ENCODE measurements around the gene RNU5D-1.
A peak's percentile ranks its signal among the peaks of the same experiment; 100 is the strongest.

RNU5D-1 gene

DNA sequence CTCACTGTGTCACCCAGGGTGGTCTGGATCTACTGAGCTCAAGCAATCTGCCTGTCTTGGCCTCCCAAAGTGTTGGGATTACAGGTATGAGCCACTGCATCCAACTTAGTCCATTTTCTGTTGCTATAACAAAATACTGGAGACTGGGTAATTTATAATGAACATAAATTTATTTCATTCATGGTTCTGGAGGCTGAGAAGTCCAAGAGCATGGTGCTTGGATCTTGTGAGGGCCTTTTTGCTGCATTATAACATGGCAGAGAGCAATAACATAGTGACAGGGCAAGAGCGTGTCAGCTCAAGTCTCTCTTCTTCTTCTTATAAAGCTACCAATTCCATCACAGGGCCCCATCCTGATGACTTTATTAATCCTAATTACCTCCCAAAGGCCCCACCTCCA, 5.0 kb upstream of the RNU5D-1 start:
- DNase-seq (ENCODE audit: low read depth) = no peak
- TF ChIP-seq POLR2A (IDR thresholded peaks at IDR 0.05; ENCODE audit: extremely low read depth, insufficient read length) = no peak
- TF ChIP-seq, protein P1, sequence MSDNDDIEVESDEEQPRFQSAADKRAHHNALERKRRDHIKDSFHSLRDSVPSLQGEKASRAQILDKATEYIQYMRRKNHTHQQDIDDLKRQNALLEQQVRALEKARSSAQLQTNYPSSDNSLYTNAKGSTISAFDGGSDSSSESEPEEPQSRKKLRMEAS (IDR thresholded peaks at IDR 0.05; ENCODE audit: low read depth, low read length) = no peak
- TF ChIP-seq, protein P2, sequence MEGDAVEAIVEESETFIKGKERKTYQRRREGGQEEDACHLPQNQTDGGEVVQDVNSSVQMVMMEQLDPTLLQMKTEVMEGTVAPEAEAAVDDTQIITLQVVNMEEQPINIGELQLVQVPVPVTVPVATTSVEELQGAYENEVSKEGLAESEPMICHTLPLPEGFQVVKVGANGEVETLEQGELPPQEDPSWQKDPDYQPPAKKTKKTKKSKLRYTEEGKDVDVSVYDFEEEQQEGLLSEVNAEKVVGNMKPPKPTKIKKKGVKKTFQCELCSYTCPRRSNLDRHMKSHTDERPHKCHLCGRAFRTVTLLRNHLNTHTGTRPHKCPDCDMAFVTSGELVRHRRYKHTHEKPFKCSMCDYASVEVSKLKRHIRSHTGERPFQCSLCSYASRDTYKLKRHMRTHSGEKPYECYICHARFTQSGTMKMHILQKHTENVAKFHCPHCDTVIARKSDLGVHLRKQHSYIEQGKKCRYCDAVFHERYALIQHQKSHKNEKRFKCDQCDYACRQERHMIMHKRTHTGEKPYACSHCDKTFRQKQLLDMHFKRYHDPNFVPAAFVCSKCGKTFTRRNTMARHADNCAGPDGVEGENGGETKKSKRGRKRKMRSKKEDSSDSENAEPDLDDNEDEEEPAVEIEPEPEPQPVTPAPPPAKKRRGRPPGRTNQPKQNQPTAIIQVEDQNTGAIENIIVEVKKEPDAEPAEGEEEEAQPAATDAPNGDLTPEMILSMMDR (IDR thresholded peaks at IDR 0.05; ENCODE audit: low read depth, low read length) = no peak
- no peak for TF ChIP-seq MYC (IDR thresholded peaks at IDR 0.05; ENCODE audit: low read depth, low read length)
- H3K4me3 ChIP-seq (ENCODE audit: low read depth, low read length) = no peak overlapping the region

- no peak for DNase-seq (ENCODE audit: low read depth)
- TF ChIP-seq, protein P1 (IDR thresholded peaks at IDR 0.05; ENCODE audit: low read depth, low read length) = no peak
- TF ChIP-seq, protein P2 (IDR thresholded peaks at IDR 0.05; ENCODE audit: low read depth, low read length) = no peak
- no peak for TF ChIP-seq POLR2A (IDR thresholded peaks at IDR 0.05; ENCODE audit: extremely low read depth, insufficient read length)
- no peak for TF ChIP-seq MYC (IDR thresholded peaks at IDR 0.05; ENCODE audit: low read depth, low read length)
These were observed 2.8 kb upstream of the RNU5D-1 start for GRCh38 chr1:44733784-44734183.

DNA sequence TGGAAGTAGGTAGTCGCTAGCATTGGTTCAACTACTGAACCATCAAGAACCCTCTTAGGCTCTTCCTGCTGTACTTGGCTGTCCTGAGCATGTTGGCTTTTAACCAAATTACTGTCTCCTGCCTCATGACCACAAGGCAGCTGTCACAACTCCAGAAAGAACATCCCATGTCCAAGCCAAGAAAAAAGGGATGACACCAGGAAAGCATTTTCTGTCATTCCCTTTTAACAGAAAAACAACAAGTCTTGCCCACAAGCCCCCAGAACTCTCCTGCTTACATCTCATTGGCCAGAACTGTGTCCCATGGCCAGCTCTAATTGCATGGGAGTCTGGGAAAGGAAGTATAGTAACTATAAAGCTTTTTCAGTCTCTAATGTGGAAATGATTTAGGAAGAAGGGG, 2.4 kb upstream of the RNU5D-1 start:
- no peak overlapping the region for H3K4me3 ChIP-seq (ENCODE audit: low read depth, low read length)
- DNase-seq (ENCODE audit: low read depth) = no peak
- TF ChIP-seq, protein P2 (IDR thresholded peaks at IDR 0.05; ENCODE audit: low read depth, low read length) = no peak
- TF ChIP-seq, protein P1 (IDR thresholded peaks at IDR 0.05; ENCODE audit: low read depth, low read length) = no peak
- TF ChIP-seq POLR2A (IDR thresholded peaks at IDR 0.05; ENCODE audit: extremely low read depth, insufficient read length) = no peak
- TF ChIP-seq MYC (IDR thresholded peaks at IDR 0.05; ENCODE audit: low read depth, low read length) = no peak

More at GRCh38 chr1:44733784-44734183, 2.8 kb upstream of the RNU5D-1 start:
- no peak overlapping the region for H3K4me3 ChIP-seq (ENCODE audit: low read depth, low read length)

GRCh38 chr1:44724955-44725698, 5.8 kb downstream of the RNU5D-1 start:
- H3K4me3 ChIP-seq (ENCODE audit: low read depth, low read length) = peak overlapping the region; percentile 65
- TF ChIP-seq, protein P1 (IDR thresholded peaks at IDR 0.05; ENCODE audit: low read depth, low read length) = no peak
- TF ChIP-seq MYC (IDR thresholded peaks at IDR 0.05; ENCODE audit: low read depth, low read length) = no peak
- no peak for TF ChIP-seq POLR2A (IDR thresholded peaks at IDR 0.05; ENCODE audit: extremely low read depth, insufficient read length)
- TF ChIP-seq, protein P2 (IDR thresholded peaks at IDR 0.05; ENCODE audit: low read depth, low read length) = no peak
- DNase-seq (ENCODE audit: low read depth) = no peak

GRCh38 chr1:44724296-44724954, 6.5 kb downstream of the RNU5D-1 start:
- DNase-seq (ENCODE audit: low read depth) = peak; percentile 86
- TF ChIP-seq, protein P1 (IDR thresholded peaks at IDR 0.05; ENCODE audit: low read depth, low read length) = peak; percentile 99
- peak; percentile 27 for TF ChIP-seq POLR2A (IDR thresholded peaks at IDR 0.05; ENCODE audit: extremely low read depth, insufficient read length)
- TF ChIP-seq, protein P2 (IDR thresholded peaks at IDR 0.05; ENCODE audit: low read depth, low read length) = no peak
- TF ChIP-seq MYC (IDR thresholded peaks at IDR 0.05; ENCODE audit: low read depth, low read length) = peak; percentile 98
- peak overlapping the region; percentile 65 for H3K4me3 ChIP-seq (ENCODE audit: low read depth, low read length)

Data from NB4 (cell line).